Measurements from ENCODE around the gene SMIM43. TPM values are rescaled to one million over a fixed set of nuclear protein-coding genes. Genes with fewer than 3 reads are reported as not detected.
A peak's percentile ranks its signal among the peaks of the same experiment; 100 is the strongest.

SMIM43 gene
- 1.3 and 1.4 TPM in 2 replicates for total RNA-seq (2014; rRNA removed; shearing (Covaris generic))

- peak; percentile 8 for DNase-seq (ENCODE audit: low read depth)
Observed at GRCh38 chr4:121764702-121765367, at the start of gene SMIM43. TSS of gene SMIM43 (minus strand) at chr4:121765164. CDS start at chr4:121765105, 59 bp downstream.

GRCh38 chr4:121814756-121815155, 49.8 kb upstream of the SMIM43 start:
- DNase-seq (ENCODE audit: low read depth): no peak

- no peak for DNase-seq (ENCODE audit: low read depth)
Observed at GRCh38 chr4:121811122-121811521, 46.2 kb upstream of the SMIM43 start.

GRCh38 chr4:121806411-121806810, 41.4 kb upstream of the SMIM43 start:
- DNase-seq (ENCODE audit: low read depth): no peak

GRCh38 chr4:121801715-121802075, 36.7 kb upstream of the SMIM43 start:
- no peak for DNase-seq (ENCODE audit: low read depth)

GRCh38 chr4:121800961-121801714, 36.2 kb upstream of the SMIM43 start, which contains the start of gene EXOSC9:
TSS of gene EXOSC9 (plus strand) at chr4:121801323. CDS start at chr4:121801425, 102 bp downstream.
- peak; percentile 89 for DNase-seq (ENCODE audit: low read depth)

GRCh38 chr4:121800638-121800960, 35.6 kb upstream of the SMIM43 start:
- DNase-seq (ENCODE audit: low read depth): no peak

GRCh38 chr4:121799867-121800501, 35.0 kb upstream of the SMIM43 start:
- DNase-seq (ENCODE audit: low read depth): no peak

- no peak for DNase-seq (ENCODE audit: low read depth)
Observed at GRCh38 chr4:121799208-121799823, 34.4 kb upstream of the SMIM43 start.

- DNase-seq (ENCODE audit: low read depth): no peak
Observed at GRCh38 chr4:121796283-121796682, 31.3 kb upstream of the SMIM43 start.

GRCh38 chr4:121794505-121795188, 29.7 kb upstream of the SMIM43 start:
- DNase-seq (ENCODE audit: low read depth): no peak

- DNase-seq (ENCODE audit: low read depth): no peak
Observed at GRCh38 chr4:121792966-121793365, 28.0 kb upstream of the SMIM43 start.

GRCh38 chr4:121791481-121791880, 26.5 kb upstream of the SMIM43 start:
- peak; percentile 81 for DNase-seq (ENCODE audit: low read depth)

GRCh38 chr4:121790976-121791375, 26.0 kb upstream of the SMIM43 start:
- no peak for DNase-seq (ENCODE audit: low read depth)

GRCh38 chr4:121789960-121790829, 25.2 kb upstream of the SMIM43 start:
- DNase-seq (ENCODE audit: low read depth): peak; percentile 80

- no peak for DNase-seq (ENCODE audit: low read depth)
Observed at GRCh38 chr4:121789455-121789854, 24.5 kb upstream of the SMIM43 start.

GRCh38 chr4:121788896-121789295, 23.9 kb upstream of the SMIM43 start:
- no peak for DNase-seq (ENCODE audit: low read depth)

GRCh38 chr4:121786221-121786620, 21.3 kb upstream of the SMIM43 start:
- DNase-seq (ENCODE audit: low read depth): no peak

- DNase-seq (ENCODE audit: low read depth): no peak
Observed at GRCh38 chr4:121785479-121785878, 20.5 kb upstream of the SMIM43 start.

- DNase-seq (ENCODE audit: low read depth): peak; percentile 91
Observed at GRCh38 chr4:121784975-121785374, 20.0 kb upstream of the SMIM43 start.

GRCh38 chr4:121784401-121784800, 19.4 kb upstream of the SMIM43 start:
- no peak for DNase-seq (ENCODE audit: low read depth)

Measured in M059J (cell line).